ENCODE data around the gene C3. TPM values are rescaled to one million over a fixed set of nuclear protein-coding genes. Genes with fewer than 3 reads are reported as not detected.
"Not testable (repeated sequence)": the region's sequence is repeated elsewhere in the genome, so short reads cannot be mapped to it uniquely, and the experiment has no call there.

Gene C3
- total and polyA plus RNA-seq, 2 of the 13 experiments (the other 11 are each of a cell fraction or from before 2014, with no cell fraction given), result 1,455 to 6,272 TPM

- TF ChIP-seq AFF4 (CRISPR knock-in tag; IDR thresholded peaks at IDR 0.05), result peak; percentile 7; the same call in 1 of the 2 replicates
- no peak for TF ChIP-seq ZNF589 (CRISPR knock-in tag; conservative IDR thresholded peaks at IDR 0.05)
- TF ChIP-seq, protein P1, sequence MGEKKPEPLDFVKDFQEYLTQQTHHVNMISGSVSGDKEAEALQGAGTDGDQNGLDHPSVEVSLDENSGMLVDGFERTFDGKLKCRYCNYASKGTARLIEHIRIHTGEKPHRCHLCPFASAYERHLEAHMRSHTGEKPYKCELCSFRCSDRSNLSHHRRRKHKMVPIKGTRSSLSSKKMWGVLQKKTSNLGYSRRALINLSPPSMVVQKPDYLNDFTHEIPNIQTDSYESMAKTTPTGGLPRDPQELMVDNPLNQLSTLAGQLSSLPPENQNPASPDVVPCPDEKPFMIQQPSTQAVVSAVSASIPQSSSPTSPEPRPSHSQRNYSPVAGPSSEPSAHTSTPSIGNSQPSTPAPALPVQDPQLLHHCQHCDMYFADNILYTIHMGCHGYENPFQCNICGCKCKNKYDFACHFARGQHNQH (CRISPR knock-in tag; IDR thresholded peaks at IDR 0.05), result no peak
These were observed 45.6 kb downstream of the C3 start (continued) for GRCh38 chr19:6674868-6675305.

DNA sequence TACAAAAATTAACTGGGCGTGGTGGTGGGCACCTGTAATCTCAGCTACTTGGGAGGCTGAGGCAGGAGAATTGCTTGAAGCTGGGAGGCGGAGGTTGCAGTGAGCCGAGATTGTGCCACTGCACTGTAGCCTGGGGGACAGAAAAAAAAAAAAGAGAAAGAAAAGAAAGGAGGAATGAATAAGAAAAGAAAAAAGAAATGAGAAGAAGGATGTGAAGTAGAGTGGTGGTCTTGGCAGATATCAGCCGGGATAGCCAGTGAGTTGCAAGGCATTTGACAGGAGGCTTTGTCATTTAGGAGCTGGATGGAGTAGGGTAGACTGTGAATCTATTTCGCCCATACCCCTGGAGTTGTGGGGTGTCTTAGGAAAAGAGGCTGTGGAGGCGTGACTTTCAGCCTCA lies 46.0 kb downstream of the C3 start:
- H3K4me2 ChIP-seq (ENCODE audit: low read depth, low read length); H3K4me1 ChIP-seq (ENCODE audit: insufficient read depth, low read length); intact Hi-C loops (cut with micrococcal nuclease; ENCODE audit: unreplicated experiment); in situ Hi-C loops (cut with HindIII; ENCODE audit: extremely low pct_ligation_motif_present, low pct_unique_long_range_greater_than_20kb); ATAC-seq; FAIRE-seq; H3K27ac ChIP-seq (ENCODE audit: extremely low read length, insufficient read depth, low read length); BruUV-seq (replicated peaks); H3K4me3 ChIP-seq (replicated peaks in 1 of 3; ENCODE audit: insufficient read depth in 1 of 3, low read depth in 2 of 3, low read length in 3 of 3); DNase-seq (ENCODE audit: low spot score); H2AFZ ChIP-seq (ENCODE audit: low read length); H3K79me2 ChIP-seq (ENCODE audit: insufficient read depth, low read length); H3K27me3 ChIP-seq (ENCODE audit: control insufficient read depth in 1 of 2, insufficient read depth in 2 of 2, low read length in 2 of 2); CTCF ChIA-PET (ENCODE audit: low intra/inter-chr PET ratio, low total read pairs); H3K9ac ChIP-seq (ENCODE audit: insufficient read depth, low read depth, low read length); H3K9me3 ChIP-seq (ENCODE audit: low read length): not testable (repeated sequence)
- H3K36me3 ChIP-seq (replicated peaks in 1 of 2; ENCODE audit: control insufficient read depth in 1 of 2, insufficient read depth in 2 of 2, low read length in 2 of 2), result peaks cover 31 to 47% of the 10 kb centered on the region in 2 experiments
- TF ChIP-seq AFF4 (CRISPR knock-in tag; IDR thresholded peaks at IDR 0.05), result 0 out of 2 replicates have a peak, but pooled peaks have one; percentile 21
- 95% methylated on average over 6 of the region's 6 CpGs for WGBS (ENCODE audit: low lambda C conversion rate)
- POLR2A ChIA-PET, result interaction anchor here (1.3 kb wide), 1 partner anchor 56 kb away, joined by 3 read pairs; no protein-coding TSS in a partner anchor
- peaks cover 51% of the 10 kb centered on the region for H4K20me1 ChIP-seq (ENCODE audit: insufficient read depth, low read length)
